ENCODE data around the gene TBX15.

DNA sequence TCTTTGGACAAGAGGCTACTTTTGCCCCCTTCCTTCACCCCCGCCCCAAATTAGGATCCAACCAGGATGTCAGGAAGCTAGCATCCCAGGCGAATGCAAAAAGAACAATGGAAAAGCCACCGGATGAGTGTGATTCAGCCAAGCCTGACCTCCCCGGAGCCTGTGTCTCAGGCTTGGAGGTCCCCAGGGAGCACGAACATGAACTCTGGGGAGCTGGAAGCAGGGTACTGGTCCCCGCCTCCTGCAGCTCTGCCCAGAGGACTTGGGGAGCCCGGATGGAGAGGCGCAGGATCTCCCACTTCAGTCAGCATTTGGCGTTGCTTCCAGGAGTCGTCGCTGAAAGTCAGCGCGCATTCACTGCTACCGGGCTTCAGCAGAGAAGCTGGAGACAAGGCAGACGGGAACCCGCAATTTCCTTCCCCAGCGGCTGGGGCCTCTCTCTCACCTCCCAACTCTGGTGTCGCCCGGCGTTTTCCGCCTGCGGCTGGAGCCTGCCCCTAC lies 1.8 kb upstream of the TBX15 start:
- TF ChIP-seq, protein P1, sequence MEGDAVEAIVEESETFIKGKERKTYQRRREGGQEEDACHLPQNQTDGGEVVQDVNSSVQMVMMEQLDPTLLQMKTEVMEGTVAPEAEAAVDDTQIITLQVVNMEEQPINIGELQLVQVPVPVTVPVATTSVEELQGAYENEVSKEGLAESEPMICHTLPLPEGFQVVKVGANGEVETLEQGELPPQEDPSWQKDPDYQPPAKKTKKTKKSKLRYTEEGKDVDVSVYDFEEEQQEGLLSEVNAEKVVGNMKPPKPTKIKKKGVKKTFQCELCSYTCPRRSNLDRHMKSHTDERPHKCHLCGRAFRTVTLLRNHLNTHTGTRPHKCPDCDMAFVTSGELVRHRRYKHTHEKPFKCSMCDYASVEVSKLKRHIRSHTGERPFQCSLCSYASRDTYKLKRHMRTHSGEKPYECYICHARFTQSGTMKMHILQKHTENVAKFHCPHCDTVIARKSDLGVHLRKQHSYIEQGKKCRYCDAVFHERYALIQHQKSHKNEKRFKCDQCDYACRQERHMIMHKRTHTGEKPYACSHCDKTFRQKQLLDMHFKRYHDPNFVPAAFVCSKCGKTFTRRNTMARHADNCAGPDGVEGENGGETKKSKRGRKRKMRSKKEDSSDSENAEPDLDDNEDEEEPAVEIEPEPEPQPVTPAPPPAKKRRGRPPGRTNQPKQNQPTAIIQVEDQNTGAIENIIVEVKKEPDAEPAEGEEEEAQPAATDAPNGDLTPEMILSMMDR (conservative IDR thresholded peaks at IDR 0.05; ENCODE audit: low read depth in 2 of 2), result no peak
- TF ChIP-seq CREB1 (CRISPR knock-in tag; IDR thresholded peaks at IDR 0.05; ENCODE audit: low read depth), result no peak
- TF ChIP-seq, protein P2, sequence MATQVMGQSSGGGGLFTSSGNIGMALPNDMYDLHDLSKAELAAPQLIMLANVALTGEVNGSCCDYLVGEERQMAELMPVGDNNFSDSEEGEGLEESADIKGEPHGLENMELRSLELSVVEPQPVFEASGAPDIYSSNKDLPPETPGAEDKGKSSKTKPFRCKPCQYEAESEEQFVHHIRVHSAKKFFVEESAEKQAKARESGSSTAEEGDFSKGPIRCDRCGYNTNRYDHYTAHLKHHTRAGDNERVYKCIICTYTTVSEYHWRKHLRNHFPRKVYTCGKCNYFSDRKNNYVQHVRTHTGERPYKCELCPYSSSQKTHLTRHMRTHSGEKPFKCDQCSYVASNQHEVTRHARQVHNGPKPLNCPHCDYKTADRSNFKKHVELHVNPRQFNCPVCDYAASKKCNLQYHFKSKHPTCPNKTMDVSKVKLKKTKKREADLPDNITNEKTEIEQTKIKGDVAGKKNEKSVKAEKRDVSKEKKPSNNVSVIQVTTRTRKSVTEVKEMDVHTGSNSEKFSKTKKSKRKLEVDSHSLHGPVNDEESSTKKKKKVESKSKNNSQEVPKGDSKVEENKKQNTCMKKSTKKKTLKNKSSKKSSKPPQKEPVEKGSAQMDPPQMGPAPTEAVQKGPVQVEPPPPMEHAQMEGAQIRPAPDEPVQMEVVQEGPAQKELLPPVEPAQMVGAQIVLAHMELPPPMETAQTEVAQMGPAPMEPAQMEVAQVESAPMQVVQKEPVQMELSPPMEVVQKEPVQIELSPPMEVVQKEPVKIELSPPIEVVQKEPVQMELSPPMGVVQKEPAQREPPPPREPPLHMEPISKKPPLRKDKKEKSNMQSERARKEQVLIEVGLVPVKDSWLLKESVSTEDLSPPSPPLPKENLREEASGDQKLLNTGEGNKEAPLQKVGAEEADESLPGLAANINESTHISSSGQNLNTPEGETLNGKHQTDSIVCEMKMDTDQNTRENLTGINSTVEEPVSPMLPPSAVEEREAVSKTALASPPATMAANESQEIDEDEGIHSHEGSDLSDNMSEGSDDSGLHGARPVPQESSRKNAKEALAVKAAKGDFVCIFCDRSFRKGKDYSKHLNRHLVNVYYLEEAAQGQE (IDR thresholded peaks at IDR 0.05; ENCODE audit: unreplicated experiment), result no peak
- no peak for TF ChIP-seq EZH2 (IDR thresholded peaks at IDR 0.05; ENCODE audit: low read depth, unreplicated experiment)
- TF ChIP-seq POLR2AphosphoS5 (IDR thresholded peaks at IDR 0.05; ENCODE audit: low read depth), result no peak
- no peak for TF ChIP-seq JUNB (IDR thresholded peaks at IDR 0.05; ENCODE audit: unreplicated experiment)
- TF ChIP-seq EZH2phosphoT487 (IDR thresholded peaks at IDR 0.05; ENCODE audit: unreplicated experiment), result no peak
- TF ChIP-seq ZNF331 (CRISPR knock-in tag; IDR thresholded peaks at IDR 0.05; ENCODE audit: low read depth), result no peak
- TF ChIP-seq, protein P3, sequence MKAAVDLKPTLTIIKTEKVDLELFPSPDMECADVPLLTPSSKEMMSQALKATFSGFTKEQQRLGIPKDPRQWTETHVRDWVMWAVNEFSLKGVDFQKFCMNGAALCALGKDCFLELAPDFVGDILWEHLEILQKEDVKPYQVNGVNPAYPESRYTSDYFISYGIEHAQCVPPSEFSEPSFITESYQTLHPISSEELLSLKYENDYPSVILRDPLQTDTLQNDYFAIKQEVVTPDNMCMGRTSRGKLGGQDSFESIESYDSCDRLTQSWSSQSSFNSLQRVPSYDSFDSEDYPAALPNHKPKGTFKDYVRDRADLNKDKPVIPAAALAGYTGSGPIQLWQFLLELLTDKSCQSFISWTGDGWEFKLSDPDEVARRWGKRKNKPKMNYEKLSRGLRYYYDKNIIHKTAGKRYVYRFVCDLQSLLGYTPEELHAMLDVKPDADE (IDR thresholded peaks at IDR 0.05), result no peak; the same call in 1 of the 2 replicates

Data from GM23338 (cell line).